Kidney capillary endothelial cell (primary cell): Measurements from ENCODE around the gene ASGR1.

Experiments used
- DNase-seq: peaks from one replicate; pipeline ENCODE4 v3.0.0-alpha.2; 2018; ENCODE audit warnings: low spot score

The ASGR1 gene

GRCh38 chr17:7216242-7217112 is 37.3 kb upstream of the ASGR1 start:
- DNase-seq: no peak

- no peak for DNase-seq
These were observed 36.5 kb upstream of the ASGR1 start for GRCh38 chr17:7215652-7216180.

DNA sequence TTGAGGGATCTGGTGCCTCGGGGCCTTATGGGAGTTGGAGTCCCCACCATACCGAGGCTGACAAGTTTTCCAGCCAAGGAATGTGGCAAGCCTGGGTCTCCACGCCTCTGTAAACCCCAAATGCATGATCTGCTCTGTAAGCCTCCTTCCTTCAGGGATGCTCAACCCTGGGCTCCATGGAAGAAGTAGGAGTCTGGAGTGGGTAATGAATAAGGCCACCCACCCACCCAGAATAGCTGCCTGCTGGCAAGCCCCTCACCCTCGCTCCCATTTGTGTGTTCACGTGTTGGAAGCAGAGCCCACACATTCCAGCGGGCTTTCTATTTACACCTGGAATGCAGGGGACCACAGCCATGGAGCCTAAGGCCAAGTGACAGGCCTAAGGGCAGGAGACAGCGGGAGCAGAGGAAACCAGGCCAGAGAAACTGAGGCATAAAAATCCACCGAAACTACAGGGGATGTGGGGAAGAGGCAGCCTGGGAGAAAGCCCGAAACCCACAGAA is 36.0 kb upstream of the ASGR1 start:
- DNase-seq: peak; percentile 91

GRCh38 chr17:7214300-7215135 is 35.3 kb upstream of the ASGR1 start:
- DNase-seq: peak; percentile 91

DNA sequence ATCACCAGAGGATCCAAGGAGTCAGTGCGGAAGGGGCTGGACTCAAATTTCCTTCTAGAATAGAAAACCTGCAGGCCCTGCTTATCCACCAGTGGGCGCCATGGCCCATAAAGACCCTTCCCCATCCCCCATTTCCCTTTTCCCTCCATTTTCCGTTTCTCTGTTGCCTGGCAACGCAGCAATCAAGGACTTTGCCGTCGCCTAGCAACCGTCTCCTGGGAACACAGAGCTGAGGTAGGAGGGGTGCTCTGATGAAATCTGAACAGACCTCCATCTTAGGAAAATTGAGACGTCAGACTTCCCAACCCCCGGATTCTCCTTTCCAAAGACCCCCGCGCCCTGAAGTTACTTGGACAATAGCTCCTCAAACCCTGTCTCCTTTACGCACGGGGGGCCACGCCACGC is 34.7 kb upstream of the ASGR1 start:
- no peak for DNase-seq

- DNase-seq: no peak
These were observed 32.5 kb upstream of the ASGR1 start for GRCh38 chr17:7211491-7212273.

- no peak for DNase-seq
These were observed 29.7 kb upstream of the ASGR1 start for GRCh38 chr17:7208754-7209460.

- no peak for DNase-seq
These were observed 28.9 kb upstream of the ASGR1 start for GRCh38 chr17:7208027-7208571.

DNA sequence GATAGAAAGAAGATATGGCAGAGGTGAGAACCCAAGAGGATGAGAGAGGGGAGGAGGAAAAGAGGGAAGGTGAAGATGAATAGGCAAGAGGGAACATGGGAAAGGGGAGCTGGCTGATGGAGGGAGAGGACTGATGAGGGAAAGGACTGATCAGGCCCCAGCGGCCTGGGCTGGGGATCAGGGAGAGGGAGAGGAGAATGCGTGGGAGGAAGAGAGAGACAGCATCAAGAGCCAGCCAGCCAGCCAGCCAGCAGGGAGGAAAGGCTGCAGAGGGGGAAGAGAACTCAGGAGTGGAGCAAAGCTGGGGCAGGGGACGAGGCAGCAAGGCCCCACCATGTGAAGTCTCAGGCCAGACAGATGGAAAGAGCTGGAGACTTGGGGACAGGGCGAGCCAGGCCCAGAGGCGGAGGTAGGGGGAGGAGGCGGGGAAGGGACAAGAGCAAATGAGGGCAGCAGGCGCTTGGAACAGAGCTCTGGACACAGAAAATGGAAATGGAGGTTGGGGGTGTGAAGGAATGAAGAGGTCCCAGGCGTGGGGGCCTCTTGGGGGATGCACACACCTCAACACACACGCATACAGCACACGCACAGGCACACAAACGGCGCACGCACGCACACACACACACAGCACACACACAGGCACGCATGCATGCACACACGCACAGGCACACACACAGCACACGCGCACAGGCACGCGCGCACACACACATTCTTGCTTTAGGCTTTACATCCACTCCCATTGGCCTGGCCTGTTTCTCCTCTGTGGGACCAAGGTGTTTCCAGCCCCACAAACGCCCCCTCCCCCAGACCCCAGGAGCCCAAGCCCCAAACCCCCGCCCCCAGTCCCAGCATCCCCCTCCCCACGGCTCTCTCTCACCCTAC is 28.2 kb upstream of the ASGR1 start:
- DNase-seq: no peak

- no peak for DNase-seq
These were observed 26.4 kb upstream of the ASGR1 start for GRCh38 chr17:7205561-7205960.

- peak; percentile 48 for DNase-seq
These were observed 25.8 kb upstream of the ASGR1 start for GRCh38 chr17:7204828-7205461.

DNA sequence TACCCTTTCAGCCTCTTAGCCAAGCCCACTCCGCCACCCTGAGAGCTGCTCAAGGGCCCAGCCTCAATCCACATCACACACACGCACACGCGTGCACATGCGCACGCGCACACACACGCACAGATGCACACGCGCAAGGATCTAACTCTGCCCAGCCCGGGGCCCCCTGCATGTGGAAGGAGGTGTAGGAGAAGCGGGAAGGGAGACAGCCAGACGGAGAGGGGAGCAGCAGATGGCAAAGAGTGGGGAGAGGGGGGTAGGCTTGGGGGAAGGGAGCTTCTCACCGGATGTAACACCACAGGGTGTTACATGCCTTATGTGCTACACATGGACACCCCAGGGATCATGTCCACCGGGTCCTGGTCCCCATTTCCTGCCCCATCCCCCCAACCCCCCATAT is 25.2 kb upstream of the ASGR1 start:
- no peak for DNase-seq

- DNase-seq: no peak
These were observed 24.2 kb upstream of the ASGR1 start for GRCh38 chr17:7203391-7203790.

GRCh38 chr17:7196651-7197401 is 17.7 kb upstream of the ASGR1 start:
- no peak for DNase-seq

- DNase-seq: no peak
These were observed 16.8 kb upstream of the ASGR1 start for GRCh38 chr17:7195971-7196370.

- DNase-seq: no peak
These were observed 13.2 kb upstream of the ASGR1 start for GRCh38 chr17:7192271-7192937.

- DNase-seq: no peak
These were observed 12.6 kb upstream of the ASGR1 start for GRCh38 chr17:7191571-7192270.
